ENCODE data around the gene MYH9. TPM values are rescaled to one million over a fixed set of nuclear protein-coding genes. Genes with fewer than 3 reads are reported as not detected.

Gene MYH9
- total RNA-seq, 1 experiment from 2014 or later = 258 TPM

- Histone ChIP-seq H3K9me2 (ENCODE audit: insufficient read depth) (no peaks in the 10 kb centered on the region), H2AFZ (ENCODE audit: low read depth, low read length, poor library complexity, severe bottlenecking) (no peak overlapping the region), H4K20me1 (ENCODE audit: insufficient read depth) (no peaks in the 10 kb centered on the region), H3K4me1 (ENCODE audit: control insufficient read depth in 1 of 2, insufficient read depth in 2 of 2, low read length in 2 of 2) (peaks cover 8 to 14% of the 10 kb centered on the region in 2 experiments; a peak in 3 of 4 replicates), H3K79me2 (ENCODE audit: insufficient read depth, low read length) (peaks cover 7% of the 10 kb centered on the region; the same call in 1 of the 2 replicates), H3K4me2 (ENCODE audit: low read length) (no peak overlapping the region), H3K27me3 (ENCODE audit: insufficient read depth, low read length) (no peaks in the 10 kb centered on the region), H3K27ac (ENCODE audit: low read depth, low read length) (no peak overlapping the region), H3K9me3 (ENCODE audit: control insufficient read depth in 1 of 2, insufficient read depth in 1 of 2, low read depth in 1 of 2, low read length in 2 of 2) (no peaks in the 10 kb centered on the region), H3K9ac (ENCODE audit: low read length) (no peak overlapping the region), H3K4me3 (replicated peaks in 1 of 2; ENCODE audit: low read depth in 1 of 2, low read length in 2 of 2) (no peak overlapping the region), H3K36me3 (ENCODE audit: control insufficient read depth in 1 of 2, insufficient read depth in 2 of 2, low read length in 2 of 2) (no peaks in the 10 kb centered on the region)
- POLR2A ChIA-PET = no interaction called here
- DNase-seq (ENCODE audit: low read depth, low spot score) (no peak), ATAC-seq (no peak)
- RAD21 ChIA-PET (ENCODE audit: low non-redundant PET in 1 of 2, low total read pairs in 2 of 2, uncharacterized antibody in 2 of 2, unreplicated experiment in 2 of 2) = no interaction called here
- no TSS peak for BruUV-seq (replicated peaks)
- TF ChIP-seq SP1 (IDR thresholded peaks at IDR 0.05; ENCODE audit: low read depth) = no peak
- no peak for TF ChIP-seq ZNF274 (IDR thresholded peaks at IDR 0.05; ENCODE audit: low read depth, low read length)
- no peak for TF ChIP-seq TCF7L2 (IDR thresholded peaks at IDR 0.05; ENCODE audit: borderline replicate concordance, extremely low read depth, insufficient read depth, insufficient read length)
- no peak for TF ChIP-seq POLR2AphosphoS5 (IDR thresholded peaks at IDR 0.05; ENCODE audit: low read depth, low read length)
- no peak for TF ChIP-seq FOSL1 (IDR thresholded peaks at IDR 0.05; ENCODE audit: low read depth)
- no peak for TF ChIP-seq SIN3A (IDR thresholded peaks at IDR 0.05; ENCODE audit: low read depth)
- no peak for TF ChIP-seq JUND (IDR thresholded peaks at IDR 0.05)
- TF ChIP-seq SRF (IDR thresholded peaks at IDR 0.05; ENCODE audit: low read depth) = no peak
- TF ChIP-seq POLR2A (IDR thresholded peaks at IDR 0.05; ENCODE audit: borderline replicate concordance, extremely low read depth, insufficient read depth, insufficient read length) = no peak
- no peak for TF ChIP-seq EZH2 (IDR thresholded peaks at IDR 0.05)
- TF ChIP-seq, protein P1, sequence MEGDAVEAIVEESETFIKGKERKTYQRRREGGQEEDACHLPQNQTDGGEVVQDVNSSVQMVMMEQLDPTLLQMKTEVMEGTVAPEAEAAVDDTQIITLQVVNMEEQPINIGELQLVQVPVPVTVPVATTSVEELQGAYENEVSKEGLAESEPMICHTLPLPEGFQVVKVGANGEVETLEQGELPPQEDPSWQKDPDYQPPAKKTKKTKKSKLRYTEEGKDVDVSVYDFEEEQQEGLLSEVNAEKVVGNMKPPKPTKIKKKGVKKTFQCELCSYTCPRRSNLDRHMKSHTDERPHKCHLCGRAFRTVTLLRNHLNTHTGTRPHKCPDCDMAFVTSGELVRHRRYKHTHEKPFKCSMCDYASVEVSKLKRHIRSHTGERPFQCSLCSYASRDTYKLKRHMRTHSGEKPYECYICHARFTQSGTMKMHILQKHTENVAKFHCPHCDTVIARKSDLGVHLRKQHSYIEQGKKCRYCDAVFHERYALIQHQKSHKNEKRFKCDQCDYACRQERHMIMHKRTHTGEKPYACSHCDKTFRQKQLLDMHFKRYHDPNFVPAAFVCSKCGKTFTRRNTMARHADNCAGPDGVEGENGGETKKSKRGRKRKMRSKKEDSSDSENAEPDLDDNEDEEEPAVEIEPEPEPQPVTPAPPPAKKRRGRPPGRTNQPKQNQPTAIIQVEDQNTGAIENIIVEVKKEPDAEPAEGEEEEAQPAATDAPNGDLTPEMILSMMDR (IDR thresholded peaks at IDR 0.05 in 2 of 3, conservative IDR thresholded peaks at IDR 0.05 in 1 of 3; ENCODE audit: borderline replicate concordance in 1 of 3, insufficient read depth in 1 of 3, low read depth in 2 of 3, low read length in 2 of 3) = no peak
- TF ChIP-seq ZFX (IDR thresholded peaks at IDR 0.05) = no peak
- TF ChIP-seq, protein P2, sequence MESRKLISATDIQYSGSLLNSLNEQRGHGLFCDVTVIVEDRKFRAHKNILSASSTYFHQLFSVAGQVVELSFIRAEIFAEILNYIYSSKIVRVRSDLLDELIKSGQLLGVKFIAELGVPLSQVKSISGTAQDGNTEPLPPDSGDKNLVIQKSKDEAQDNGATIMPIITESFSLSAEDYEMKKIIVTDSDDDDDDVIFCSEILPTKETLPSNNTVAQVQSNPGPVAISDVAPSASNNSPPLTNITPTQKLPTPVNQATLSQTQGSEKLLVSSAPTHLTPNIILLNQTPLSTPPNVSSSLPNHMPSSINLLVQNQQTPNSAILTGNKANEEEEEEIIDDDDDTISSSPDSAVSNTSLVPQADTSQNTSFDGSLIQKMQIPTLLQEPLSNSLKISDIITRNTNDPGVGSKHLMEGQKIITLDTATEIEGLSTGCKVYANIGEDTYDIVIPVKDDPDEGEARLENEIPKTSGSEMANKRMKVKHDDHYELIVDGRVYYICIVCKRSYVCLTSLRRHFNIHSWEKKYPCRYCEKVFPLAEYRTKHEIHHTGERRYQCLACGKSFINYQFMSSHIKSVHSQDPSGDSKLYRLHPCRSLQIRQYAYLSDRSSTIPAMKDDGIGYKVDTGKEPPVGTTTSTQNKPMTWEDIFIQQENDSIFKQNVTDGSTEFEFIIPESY (IDR thresholded peaks at IDR 0.05; ENCODE audit: extremely low read depth, insufficient replicate concordance, low read length) = no peak
- TF ChIP-seq REST (IDR thresholded peaks at IDR 0.05; ENCODE audit: low read depth) = no peak
- TF ChIP-seq ATF3 (IDR thresholded peaks at IDR 0.05) = no peak
- no peak for TF ChIP-seq RAD21 (IDR thresholded peaks at IDR 0.05; ENCODE audit: low read depth)
- TF ChIP-seq MAX (IDR thresholded peaks at IDR 0.05) = no peak
- no peak for TF ChIP-seq CBX3 (IDR thresholded peaks at IDR 0.05; ENCODE audit: low read depth)
- no peak for TF ChIP-seq CEBPB (IDR thresholded peaks at IDR 0.05; ENCODE audit: low read depth)
- TF ChIP-seq EZH2phosphoT487 (IDR thresholded peaks at IDR 0.05; ENCODE audit: borderline replicate concordance) = no peak
- CTCF ChIA-PET = no interaction called here
- intact Hi-C loops (cut with micrococcal nuclease) = no loop called here
Measured at GRCh38 chr22:36234213-36234612, 153.6 kb downstream of the MYH9 start.

Measured in HCT116 (cell line).